Trophoblast cell (in vitro differentiated cells and primary cell): Measurements from ENCODE around the gene CKAP2L.
"Not testable (repeated sequence)": the region's sequence is repeated elsewhere in the genome, so short reads cannot be mapped to it uniquely, and the experiment has no call there.

Source experiments
- DNase-seq, 2 donors: peaks; one replicate each; pipeline ENCODE4 v3.0.0-alpha.2; 2016
- H2AFZ ChIP-seq: 2 replicates; pipeline ENCODE4 v1.6.1; 2013; ENCODE audit warnings: low read length, moderate library complexity, mild to moderate bottlenecking; ENCODE audit not compliant: insufficient read depth, poor library complexity
- H2AK5ac ChIP-seq: 2 replicates; pipeline ENCODE4 v1.6.1; 2013; ENCODE audit warnings: mild to moderate bottlenecking, low read length
- H2BK120ac ChIP-seq: 2 replicates; pipeline ENCODE4 v1.6.1; 2013; ENCODE audit warnings: low read length, mild to moderate bottlenecking, moderate library complexity; ENCODE audit not compliant: insufficient read depth, poor library complexity
- H2BK12ac ChIP-seq: 2 replicates; pipeline ENCODE4 v1.6.1; 2013; ENCODE audit warnings: mild to moderate bottlenecking, low read length, moderate library complexity
- H2BK5ac ChIP-seq: 2 replicates; pipeline ENCODE4 v1.6.1; 2013; ENCODE audit warnings: low read length, low read depth, moderate library complexity, mild to moderate bottlenecking; ENCODE audit not compliant: poor library complexity
- H3K14ac ChIP-seq: 2 replicates; pipeline ENCODE4 v1.6.1; 2013; ENCODE audit warnings: mild to moderate bottlenecking, low read length
- H3K18ac ChIP-seq: 2 replicates; pipeline ENCODE4 v1.6.1; 2013; ENCODE audit warnings: mild to moderate bottlenecking, low read length
- H3K23ac ChIP-seq: 2 replicates; pipeline ENCODE4 v1.6.1; 2013; ENCODE audit warnings: low read length
- H3K27ac ChIP-seq: 2 replicates; pipeline ENCODE4 v1.5.1; 2013; ENCODE audit warnings: low read depth, mild to moderate bottlenecking, inconsistent platforms, low read length, moderate library complexity
- H3K27me3 ChIP-seq: 2 replicates; pipeline ENCODE4 v1.6.1; 2013; ENCODE audit warnings: inconsistent platforms, mild to moderate bottlenecking, low read length, moderate library complexity; ENCODE audit not compliant: insufficient read depth
- H3K36me3 ChIP-seq, 2 experiments: 1 replicate in 1 of 2; 2 replicates in 1 of 2; pipeline ENCODE4 v1.6.1; 2013; ENCODE audit warnings: low read length in 2 of 2, mild to moderate bottlenecking in 2 of 2, moderate library complexity in 1 of 2; ENCODE audit not compliant: insufficient read depth in 2 of 2, control insufficient read depth in 1 of 2
- H3K4ac ChIP-seq: 2 replicates; pipeline ENCODE4 v1.6.1; 2013; ENCODE audit warnings: low read depth, mild to moderate bottlenecking, low read length, moderate library complexity
- H3K4me1 ChIP-seq, 2 experiments: 1 replicate in 1 of 2; 2 replicates in 1 of 2; pipeline ENCODE4 v1.6.1; 2013; ENCODE audit warnings: low read length in 2 of 2, mild to moderate bottlenecking in 2 of 2, moderate library complexity in 1 of 2; ENCODE audit not compliant: insufficient read depth in 2 of 2, control insufficient read depth in 1 of 2
- H3K4me2 ChIP-seq: 2 replicates; pipeline ENCODE4 v1.6.1; 2013; ENCODE audit warnings: inconsistent platforms, mild to moderate bottlenecking, low read length, moderate library complexity
- H3K4me3 ChIP-seq: 2 replicates; pipeline ENCODE4 v1.5.1; 2013; ENCODE audit warnings: mild to moderate bottlenecking, low read depth, low read length, inconsistent platforms
- H3K79me1 ChIP-seq: one replicate; pipeline ENCODE4 v1.6.1; 2013; ENCODE audit warnings: low read length
- H3K79me2 ChIP-seq: 2 replicates; pipeline ENCODE4 v1.6.1; 2013; ENCODE audit warnings: low read length, mild to moderate bottlenecking; ENCODE audit not compliant: control insufficient read depth, insufficient read depth, poor library complexity
- H3K9ac ChIP-seq: 2 replicates; pipeline ENCODE4 v1.6.1; 2013; ENCODE audit warnings: mild to moderate bottlenecking, low read length
- H3K9me3 ChIP-seq: 2 replicates; pipeline ENCODE4 v1.6.1; 2013; ENCODE audit warnings: low read depth, mild to moderate bottlenecking, control low read depth, inconsistent platforms, low read length; ENCODE audit not compliant: insufficient read depth
- H4K12ac ChIP-seq: 2 replicates; pipeline ENCODE4 v1.6.1; 2013; ENCODE audit warnings: low read depth, mild to moderate bottlenecking, low read length, moderate library complexity
- H4K8ac ChIP-seq: 2 replicates; pipeline ENCODE4 v1.6.1; 2013; ENCODE audit warnings: low read depth, mild to moderate bottlenecking, low read length, moderate library complexity
- H4K91ac ChIP-seq: one replicate; pipeline ENCODE4 v1.6.1; 2013; ENCODE audit warnings: low read depth, mild to moderate bottlenecking, low read length, moderate library complexity
- WGBS: extraction: QIAGEN DNeasy Blood & Tissue Kit; methylation state at CpG from one replicate; pipeline ENCODE4 v1.1.7; 2013; ENCODE audit warnings: missing lambda C conversion rate; ENCODE audit not compliant: insufficient read length, insufficient coverage; ENCODE audit errors: extremely low coverage; 5-methylcytosine and 5-hydroxymethylcytosine counted together

CKAP2L gene

GRCh38 chr2:112710956-112711750 is 53.3 kb downstream of the CKAP2L start:
- no CpG with 5 or more reads among the region's 9 CpGs for WGBS
- no peaks in the 10 kb centered on the region for H3K79me1 ChIP-seq
- H2BK12ac ChIP-seq, result no peak overlapping the region

GRCh38 chr2:112709703-112710102 is 54.7 kb downstream of the CKAP2L start:
- Histone ChIP-seq H3K4ac (no peak overlapping the region), H2AFZ (no peak overlapping the region), H3K36me3 (no peaks in the 10 kb centered on the region), H4K8ac (no peak overlapping the region), H3K27ac (no peak overlapping the region), H3K14ac (no peak overlapping the region), H3K4me2 (no peak overlapping the region), H3K9ac (no peak overlapping the region), H3K9me3 (no peaks in the 10 kb centered on the region), H2AK5ac (no peak overlapping the region), H3K79me1 (no peaks in the 10 kb centered on the region), H3K27me3 (no peaks in the 10 kb centered on the region), H3K4me1 (peaks cover 14 to 15% of the 10 kb centered on the region in 2 experiments), H3K18ac (no peak overlapping the region), H4K12ac (no peak overlapping the region), H4K91ac (no peak overlapping the region), H2BK12ac (no peak overlapping the region), H2BK120ac (no peak overlapping the region), H2BK5ac (no peak overlapping the region), H3K23ac (no peak overlapping the region), H3K4me3 (no peak overlapping the region), H3K79me2 (no peaks in the 10 kb centered on the region)
- DNase-seq, result no peak
- WGBS, result no CpG with 5 or more reads among the region's 6 CpGs

More at GRCh38 chr2:112710956-112711750, 53.3 kb downstream of the CKAP2L start:
- H2BK120ac ChIP-seq, result no peak overlapping the region
- DNase-seq, result no peak
- H2AK5ac ChIP-seq, result no peak overlapping the region
- no peak overlapping the region for H3K14ac ChIP-seq
- H3K23ac ChIP-seq, result no peak overlapping the region
- H3K27ac ChIP-seq, result no peak overlapping the region
- H4K91ac ChIP-seq, result no peak overlapping the region
- no peak overlapping the region for H2AFZ ChIP-seq
- H3K36me3 ChIP-seq, result no peaks in the 10 kb centered on the region
- H4K8ac ChIP-seq, result no peak overlapping the region
- no peak overlapping the region for H4K12ac ChIP-seq
- no peaks in the 10 kb centered on the region for H3K79me2 ChIP-seq
- peaks cover 10 to 12% of the 10 kb centered on the region in 2 experiments for H3K4me1 ChIP-seq
- no peak overlapping the region for H2BK5ac ChIP-seq
- H3K18ac ChIP-seq, result no peak overlapping the region
- no peak overlapping the region for H3K4ac ChIP-seq
- H3K4me2 ChIP-seq, result no peak overlapping the region
- H3K4me3 ChIP-seq, result no peak overlapping the region
- H3K27me3 ChIP-seq, result no peaks in the 10 kb centered on the region
- peaks cover 2% of the 10 kb centered on the region for H3K9me3 ChIP-seq
- no peak overlapping the region for H3K9ac ChIP-seq

- Histone ChIP-seq H3K4me2 (no peak overlapping the region), H4K91ac (no peak overlapping the region), H2AFZ (no peak overlapping the region), H3K27me3 (no peaks in the 10 kb centered on the region), H2BK12ac (no peak overlapping the region), H3K9me3 (no peaks in the 10 kb centered on the region), H3K4me1 (peaks cover 14 to 15% of the 10 kb centered on the region in 2 experiments), H3K23ac (no peak overlapping the region), H2AK5ac (no peak overlapping the region), H2BK120ac (no peak overlapping the region), H3K36me3 (no peaks in the 10 kb centered on the region), H3K9ac (no peak overlapping the region), H3K4me3 (no peak overlapping the region), H2BK5ac (no peak overlapping the region), H3K27ac (no peak overlapping the region), H3K18ac (no peak overlapping the region), H3K4ac (no peak overlapping the region), H3K79me2 (no peaks in the 10 kb centered on the region), H4K8ac (no peak overlapping the region), H3K14ac (no peak overlapping the region), H3K79me1 (no peaks in the 10 kb centered on the region), H4K12ac (no peak overlapping the region)
- WGBS, result no CpG with 5 or more reads among the region's 10 CpGs
- DNase-seq, result no peak
Observed at GRCh38 chr2:112708968-112709367, 55.4 kb downstream of the CKAP2L start.

- not testable (repeated sequence) for H3K79me2 ChIP-seq, H3K4ac ChIP-seq, H2BK12ac ChIP-seq, H3K4me3 ChIP-seq, H3K14ac ChIP-seq, H3K18ac ChIP-seq, H4K91ac ChIP-seq, H4K8ac ChIP-seq, H3K36me3 ChIP-seq, H2AK5ac ChIP-seq, H3K27ac ChIP-seq, H3K27me3 ChIP-seq, H4K12ac ChIP-seq, H3K9ac ChIP-seq, DNase-seq, H3K9me3 ChIP-seq, H2BK120ac ChIP-seq, H3K23ac ChIP-seq, H2BK5ac ChIP-seq, H3K79me1 ChIP-seq, H2AFZ ChIP-seq, H3K4me2 ChIP-seq
- peaks cover 14 to 15% of the 10 kb centered on the region in 2 experiments for H3K4me1 ChIP-seq
- no CpG with 5 or more reads among the region's 9 CpGs for WGBS
Observed at GRCh38 chr2:112706947-112707346, 57.5 kb downstream of the CKAP2L start.
